BJ (cell line): ENCODE measurements around the gene RAD51B. TPM values are rescaled to one million over a fixed set of nuclear protein-coding genes. Genes with fewer than 3 reads are reported as not detected.

Experiments used
- CTCF ChIA-PET: fragments of 350-600 bp; formaldehyde crosslinking; extraction: SDS; loops from one replicate; lab custom pipeline; 2021; ENCODE audit warnings: antibody characterized with exemption, inconsistent platforms; lab: Yijun Ruan, JAX
- POLR2A ChIA-PET: fragments of 300-600 bp; sonication (Branson Sonifier 250); formaldehyde crosslinking; extraction: SDS; loops from one replicate; lab custom pipeline; 2021; ENCODE audit warnings: antibody characterized with exemption; lab: Charles Lee
- DNase-seq: peaks from one replicate; pipeline ENCODE4 v3.0.0-alpha.2; 2011; ENCODE audit warnings: low read depth
- H3K27me3 ChIP-seq: 2 replicates; pipeline ENCODE4 v1.6.0; 2011; ENCODE audit warnings: low read length; ENCODE audit not compliant: control insufficient read depth, insufficient read depth
- H3K36me3 ChIP-seq: 2 replicates; pipeline ENCODE4 v1.5.1; 2011; ENCODE audit warnings: low read length; ENCODE audit not compliant: control insufficient read depth, insufficient read depth
- H3K4me3 ChIP-seq: 2 replicates; pipeline ENCODE4 v1.5.1; 2011; ENCODE audit warnings: low read depth, mild to moderate bottlenecking, control low read depth, low read length
- CTCF ChIP-seq: IDR thresholded peaks from 2 replicates; pipeline ENCODE4 v1.5.1; 2011; ENCODE audit warnings: low read depth, mild to moderate bottlenecking, control low read depth, inconsistent platforms, low read length, moderate library complexity; ENCODE audit not compliant: insufficient read depth
- polyA plus RNA-seq: library from polyadenylated mRNA; depleted of rRNA; stranded (reverse); fragments of >200 nt; gene quantifications from 2 replicates; pipeline ENCODE4 v1.2.3, GENCODE V29; 2011

The RAD51B gene
- polyA plus RNA-seq, 1 experiment: 5.6 TPM

DNA sequence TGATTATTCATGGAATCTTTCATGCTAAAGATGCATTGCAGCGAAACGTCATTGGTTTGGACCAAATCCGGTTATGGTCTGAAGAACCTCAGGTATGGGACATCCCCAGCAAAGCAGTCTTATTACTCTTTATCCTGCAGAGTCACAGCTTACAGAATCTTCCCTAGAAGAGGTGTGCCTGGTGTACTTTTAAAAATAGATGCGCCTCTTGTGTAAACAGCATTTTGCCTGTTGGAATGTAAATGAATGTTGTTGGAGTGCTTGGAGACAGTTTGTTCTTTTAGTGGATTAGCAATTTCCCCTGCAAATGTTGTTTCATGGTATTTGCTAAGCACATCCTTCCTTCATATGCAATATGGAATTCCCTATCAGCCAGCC, 730.7 kb downstream of the RAD51B start:
- POLR2A ChIA-PET: interaction anchor here (0.6 kb wide), 1 partner anchor 246 kb away, joined by 3 read pairs; no protein-coding TSS in a partner anchor
- Histone ChIP-seq H3K36me3 (no peaks in the 10 kb centered on the region), H3K4me3 (no peak overlapping the region), H3K27me3 (no peaks in the 10 kb centered on the region)
- no peak for DNase-seq
- no peak for TF ChIP-seq CTCF
- CTCF ChIA-PET: no interaction called here

DNA sequence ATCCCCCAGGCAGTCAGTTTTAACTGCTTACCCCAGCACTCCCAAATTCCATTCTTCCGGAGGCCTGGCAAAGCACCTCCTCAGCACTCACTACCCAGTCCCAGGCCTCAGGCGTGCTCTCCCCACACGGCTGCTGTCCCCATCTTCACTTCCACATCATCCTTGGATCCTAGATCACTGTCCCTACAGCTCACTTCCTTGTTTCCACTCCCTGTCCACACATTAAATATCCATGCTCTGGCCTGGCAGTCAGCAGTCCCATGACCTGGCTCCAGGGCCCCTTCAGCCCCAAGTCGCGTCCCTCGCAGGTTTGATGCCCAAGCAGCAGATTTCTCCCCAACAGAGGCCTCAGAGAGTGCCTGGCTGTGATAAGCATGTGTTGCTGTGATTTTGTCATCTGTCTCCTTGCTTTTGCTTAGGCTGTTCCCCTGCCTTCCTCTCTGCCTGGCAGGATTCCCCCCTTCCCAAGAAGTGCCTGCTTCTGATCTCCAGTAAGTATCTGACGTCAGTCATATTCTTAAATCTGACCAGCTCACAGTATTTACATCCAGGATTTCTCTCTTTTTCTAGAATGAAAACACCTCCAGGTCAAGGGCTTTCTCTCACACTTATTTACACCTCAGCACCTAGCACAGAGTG, 731.6 kb downstream of the RAD51B start:
- Histone ChIP-seq H3K4me3 (no peak overlapping the region), H3K36me3 (no peaks in the 10 kb centered on the region), H3K27me3 (no peaks in the 10 kb centered on the region)
- TF ChIP-seq CTCF: no peak
- POLR2A ChIA-PET: no interaction called here
- CTCF ChIA-PET: no interaction called here
- no peak for DNase-seq

- Histone ChIP-seq H3K27me3 (no peaks in the 10 kb centered on the region), H3K36me3 (no peaks in the 10 kb centered on the region), H3K4me3 (no peak overlapping the region)
- POLR2A ChIA-PET: interaction anchor here (0.6 kb wide), 2 partner anchors 237 to 241 kb away, joined by 3 to 5 read pairs; partner anchors contain the start of gene ZFP36L1
- CTCF ChIA-PET: no interaction called here
- no peak for TF ChIP-seq CTCF
- no peak for DNase-seq
Measured at GRCh38 chr14:68552075-68552474, 732.5 kb downstream of the RAD51B start.

DNA sequence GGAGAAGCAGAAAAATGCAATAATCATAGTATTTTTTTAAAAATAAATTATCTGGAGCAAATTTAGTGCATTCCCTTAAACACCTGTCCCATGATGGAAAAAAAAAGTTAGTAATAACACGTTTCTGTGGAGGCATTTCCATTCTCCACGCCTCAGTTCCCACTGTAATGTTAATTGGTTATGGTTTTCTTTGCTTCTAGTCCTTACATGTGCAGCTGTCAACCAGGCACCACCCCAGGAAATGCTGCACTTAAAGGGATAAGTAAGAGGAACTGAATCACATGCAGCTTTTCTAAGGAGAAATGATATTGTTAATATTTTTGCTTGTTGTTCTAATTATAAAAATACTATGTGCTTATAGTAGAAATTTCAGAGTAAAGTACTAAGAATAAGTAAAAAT, 733.0 kb downstream of the RAD51B start:
- no peak for TF ChIP-seq CTCF
- H3K4me3 ChIP-seq: no peak overlapping the region
- POLR2A ChIA-PET: interaction anchor here (0.6 kb wide), 2 partner anchors 237 to 240 kb away, joined by 3 to 5 read pairs; partner anchors contain the start of gene ZFP36L1
- DNase-seq: no peak
- no peaks in the 10 kb centered on the region for H3K27me3 ChIP-seq
- H3K36me3 ChIP-seq: no peaks in the 10 kb centered on the region
- CTCF ChIA-PET: no interaction called here

GRCh38 chr14:68553311-68553710, 733.7 kb downstream of the RAD51B start:
- H3K36me3 ChIP-seq: no peaks in the 10 kb centered on the region
- TF ChIP-seq CTCF: no peak
- ChIA-PET POLR2A (interaction anchor here (0.6 kb wide), 1 partner anchor 236 kb away, joined by 11 read pairs; no protein-coding TSS in a partner anchor), CTCF (interaction anchor here (1.2 to 1.3 kb wide), 3 partner anchors 13 to 619 kb away, joined by 3 to 5 read pairs (median 3); no protein-coding TSS in a partner anchor)
- DNase-seq: no peak
- no peaks in the 10 kb centered on the region for H3K27me3 ChIP-seq
- H3K4me3 ChIP-seq: no peak overlapping the region
